A673 (cell line): ENCODE measurements around the gene PHF14. TPM values are rescaled to one million over a fixed set of nuclear protein-coding genes. Genes with fewer than 3 reads are reported as not detected.

Source experiments
- BruUV-seq: library from RNA; stranded (reverse); fragments of 400-500 nt; replicated peaks from 2 replicates; lab custom pipeline; 2021; lab: Mats Ljungman, UMichigan
- CTCF ChIA-PET: fragments of 300-600 bp; sonication (Branson Sonifier 250); formaldehyde crosslinking; loops from one replicate; lab custom pipeline; 2022; ENCODE audit warnings: antibody characterized with exemption; lab: Charles Lee
- POLR2A ChIA-PET: fragments of 300-600 bp; sonication (Branson Sonifier 250); formaldehyde crosslinking; loops from one replicate; lab custom pipeline; 2022; ENCODE audit warnings: antibody characterized with exemption; ENCODE audit not compliant: low non-redundant PET; lab: Charles Lee
- DNase-seq: peaks from one replicate; pipeline ENCODE4 v3.0.0-alpha.2; 2015; ENCODE audit warnings: low spot score
- H3K27ac ChIP-seq: fragments of 200-600 bp; sonication (generic); 2 replicates; pipeline ENCODE4 v1.5.1; 2016; ENCODE audit warnings: mixed run types, low read depth, mild to moderate bottlenecking, mixed read lengths, antibody characterized with exemption, low read length; ENCODE audit not compliant: poor library complexity, severe bottlenecking
- H3K27me3 ChIP-seq: fragments of 200-600 bp; sonication (generic); replicated peaks from 2 replicates; pipeline ENCODE4 v1.6.1; 2017; ENCODE audit warnings: mixed run types, low read depth, mild to moderate bottlenecking, mixed read lengths, antibody characterized with exemption, low read length; ENCODE audit not compliant: insufficient read depth, poor library complexity
- H3K36me3 ChIP-seq: fragments of 200-600 bp; sonication (generic); 2 replicates; pipeline ENCODE4 v1.6.1; 2016; ENCODE audit warnings: mixed run types, mild to moderate bottlenecking, mixed read lengths, antibody characterized with exemption, low read length; ENCODE audit not compliant: insufficient read depth, poor library complexity, severe bottlenecking
- H3K4me1 ChIP-seq: fragments of 200-600 bp; sonication (generic); 2 replicates; pipeline ENCODE4 v1.6.1; 2017; ENCODE audit warnings: mixed run types, mild to moderate bottlenecking, mixed read lengths, antibody characterized with exemption, low read length; ENCODE audit not compliant: insufficient read depth, poor library complexity, severe bottlenecking
- H3K4me3 ChIP-seq: fragments of 200-600 bp; sonication (generic); 2 replicates; pipeline ENCODE4 v1.5.1; 2016; ENCODE audit warnings: low read depth, mixed run types, mild to moderate bottlenecking, mixed read lengths, low read length; ENCODE audit not compliant: poor library complexity, severe bottlenecking
- H3K9me3 ChIP-seq: fragments of 200-600 bp; sonication (generic); 2 replicates; pipeline ENCODE4 v1.6.1; 2016; ENCODE audit warnings: mixed run types, low read depth, mild to moderate bottlenecking, mixed read lengths, antibody characterized with exemption, low read length; ENCODE audit not compliant: poor library complexity, severe bottlenecking
- CTCF ChIP-seq: fragments of 300-800, 200-600 bp; sonication (generic); conservative IDR thresholded peaks from 2 replicates; pipeline ENCODE4 v1.5.1; 2017; ENCODE audit warnings: low read depth, mild to moderate bottlenecking, antibody characterized with exemption, low read length, moderate library complexity, mixed read lengths
- EZH2 ChIP-seq: fragments of 200-600 bp; sonication (generic); IDR thresholded peaks from 2 replicates; pipeline ENCODE4 v1.6.1; 2017; ENCODE audit warnings: borderline replicate concordance, low read depth, mild to moderate bottlenecking, mixed read lengths, antibody characterized with exemption, low read length; ENCODE audit not compliant: poor library complexity, severe bottlenecking
- intact Hi-C: fragments of 100-400 bp; cut with micrococcal nuclease; formaldehyde crosslinking; loops from one replicate; pipeline ENCODE4 v1.10.0; 2022; ENCODE audit not compliant: unreplicated experiment
- total RNA-seq: library from RNA; stranded (reverse); gene quantifications from 2 replicates; pipeline ENCODE4 v1.2.3, GENCODE V29; 2021

PHF14 gene
- total RNA-seq, 1 experiment from 2014 or later, result 79.5 TPM

GRCh38 chr7:10998996-10999757, 25.5 kb downstream of the PHF14 start:
- Histone ChIP-seq H3K4me1 (peaks cover 8% of the 10 kb centered on the region), H3K4me3 (no peak overlapping the region), H3K36me3 (peaks cover 4% of the 10 kb centered on the region), H3K27ac (no peak overlapping the region), H3K27me3 (no peaks in the 10 kb centered on the region), H3K9me3 (no peaks in the 10 kb centered on the region)
- CTCF ChIA-PET, result no interaction called here
- no TSS peak for BruUV-seq
- DNase-seq, result no peak
- POLR2A ChIA-PET, result interaction anchor here (0.6 kb wide), 1 partner anchor 1007 kb away, joined by 3 read pairs; no protein-coding TSS in a partner anchor
- TF ChIP-seq CTCF (no peak), EZH2 (no peak)
- intact Hi-C loops, result no loop called here

DNA sequence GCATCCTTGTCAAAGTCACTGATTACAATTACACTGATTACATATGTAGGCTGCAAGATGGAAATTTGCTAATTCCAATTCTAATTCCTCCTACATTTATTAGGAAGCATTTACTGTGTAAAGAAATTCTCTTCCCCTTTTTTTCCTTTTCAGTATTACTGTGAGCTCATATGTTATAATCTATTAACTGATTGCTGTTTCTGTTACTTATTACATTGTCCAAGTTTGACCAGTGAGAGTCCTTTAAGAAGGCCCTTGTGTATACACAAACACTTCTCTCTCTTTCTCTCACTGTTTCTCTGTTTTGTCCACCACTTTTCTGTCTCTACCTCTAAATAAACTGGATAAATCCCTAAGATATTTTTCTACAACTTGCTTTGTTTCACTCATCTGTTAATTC, 31.5 kb downstream of the PHF14 start:
- Histone ChIP-seq H3K27ac (no peak overlapping the region), H3K4me1 (no peaks in the 10 kb centered on the region), H3K27me3 (no peaks in the 10 kb centered on the region), H3K4me3 (no peak overlapping the region), H3K36me3 (peaks cover 8% of the 10 kb centered on the region), H3K9me3 (no peaks in the 10 kb centered on the region)
- intact Hi-C loops, result no loop called here
- TF ChIP-seq EZH2 (no peak), CTCF (no peak)
- no TSS peak for BruUV-seq
- no peak for DNase-seq
- ChIA-PET CTCF (no interaction called here), POLR2A (no interaction called here)

GRCh38 chr7:11006291-11006690, 32.6 kb downstream of the PHF14 start:
- H3K36me3 ChIP-seq, result peaks cover 8% of the 10 kb centered on the region
- ChIA-PET POLR2A (no interaction called here), CTCF (no interaction called here)
- no peaks in the 10 kb centered on the region for H3K4me1 ChIP-seq
- H3K4me3 ChIP-seq, result no peak overlapping the region
- no TSS peak for BruUV-seq
- DNase-seq, result no peak
- H3K27ac ChIP-seq, result no peak overlapping the region
- H3K27me3 ChIP-seq, result no peaks in the 10 kb centered on the region
- TF ChIP-seq CTCF, result no peak
- TF ChIP-seq EZH2, result no peak
- intact Hi-C loops, result no loop called here
- H3K9me3 ChIP-seq, result no peaks in the 10 kb centered on the region
